ENCODE measurements around the gene CAPN13. TPM values are rescaled to one million over a fixed set of nuclear protein-coding genes. Genes with fewer than 3 reads are reported as not detected.

The CAPN13 gene
- polyA plus RNA-seq, 1 donor (not counting 4 experiments of a cell fraction or from before 2014, with no cell fraction given): not detected

GRCh38 chr2:30803281-30803680 lies 4.0 kb downstream of the CAPN13 start:
- H3K36me3 ChIP-seq (ENCODE audit: control insufficient read depth in 2 of 2, extremely low read depth in 1 of 2, insufficient read depth in 2 of 2, low read length in 2 of 2): no peaks in the 10 kb centered on the region
- H3K9me3 ChIP-seq (ENCODE audit: control insufficient read depth, low read depth, low read length): no peaks in the 10 kb centered on the region
- no peak overlapping the region for H3K9ac ChIP-seq (ENCODE audit: control insufficient read depth, extremely low read depth, insufficient read depth, low read length)
- FAIRE-seq (no peak), DNase-seq (ENCODE audit: low read depth, low spot score) (no peak)
- no peak overlapping the region for H3K4me2 ChIP-seq (ENCODE audit: control insufficient read depth, extremely low read depth, insufficient read depth, low read depth, low read length)
- H3K79me2 ChIP-seq (ENCODE audit: control insufficient read depth, insufficient read depth, low read length): no peaks in the 10 kb centered on the region
- no peak overlapping the region for H2AFZ ChIP-seq (ENCODE audit: control insufficient read depth, low read length)
- TF ChIP-seq EZH2 (IDR thresholded peaks at IDR 0.05; ENCODE audit: low read length) (no peak), CTCF (optimal IDR thresholded peaks at IDR 0.05 in 1 of 3, IDR thresholded peaks at IDR 0.05 in 1 of 3, conservative IDR thresholded peaks at IDR 0.05 in 1 of 3; ENCODE audit: extremely low read depth in 1 of 3, insufficient read depth in 2 of 3, low read length in 3 of 3) (no peak)
- H3K27me3 ChIP-seq (ENCODE audit: control insufficient read depth, extremely low read depth, insufficient read depth, low read length): no peaks in the 10 kb centered on the region
- H4K20me1 ChIP-seq (ENCODE audit: control insufficient read depth, extremely low read depth, insufficient read depth, low read length): no peaks in the 10 kb centered on the region
- H3K4me3 ChIP-seq (ENCODE audit: control insufficient read depth in 2 of 3, extremely low read depth in 1 of 3, insufficient read depth in 2 of 3, low read depth in 1 of 3, low read length in 3 of 3): no peak overlapping the region
- no peak overlapping the region for H3K27ac ChIP-seq (ENCODE audit: control insufficient read depth, insufficient read depth, low read length)
- dilution Hi-C loops (cut with MboI; ENCODE audit: extremely low pct_ligation_motif_present, low sequenced_read_pairs): no loop called here
- no peaks in the 10 kb centered on the region for H3K4me1 ChIP-seq (ENCODE audit: control insufficient read depth, extremely low read depth, insufficient read depth, low read length)
- H3K9me1 ChIP-seq (ENCODE audit: control insufficient read depth, extremely low read depth, insufficient read depth, low read length): no peaks in the 10 kb centered on the region

DNA sequence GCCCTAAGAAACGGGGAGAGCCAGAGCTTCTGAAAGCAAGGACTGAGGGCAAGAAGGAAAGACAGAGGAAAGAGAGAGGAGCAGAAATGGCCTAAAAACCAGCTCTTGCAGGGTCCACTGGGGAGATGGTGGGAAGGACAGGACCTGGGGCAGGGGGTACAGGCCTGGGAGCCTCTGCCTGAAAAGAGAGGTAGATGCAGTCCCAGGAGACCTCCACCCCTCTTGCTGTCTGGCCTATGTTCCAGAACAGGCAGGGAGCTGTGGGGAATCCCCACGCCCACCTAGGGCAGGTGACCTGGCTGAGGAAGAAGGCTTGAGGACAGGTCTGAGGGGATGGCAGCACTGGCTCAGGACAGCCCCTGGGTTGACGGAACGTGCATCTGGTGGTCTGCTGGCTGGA lies 4.6 kb downstream of the CAPN13 start:
- Histone ChIP-seq H3K9me3 (ENCODE audit: control insufficient read depth, low read depth, low read length) (no peaks in the 10 kb centered on the region), H2AFZ (ENCODE audit: control insufficient read depth, low read length) (no peak overlapping the region), H3K79me2 (ENCODE audit: control insufficient read depth, insufficient read depth, low read length) (no peaks in the 10 kb centered on the region), H3K4me3 (ENCODE audit: control insufficient read depth in 2 of 3, extremely low read depth in 1 of 3, insufficient read depth in 2 of 3, low read depth in 1 of 3, low read length in 3 of 3) (no peak overlapping the region), H3K27ac (ENCODE audit: control insufficient read depth, insufficient read depth, low read length) (no peak overlapping the region), H3K4me1 (ENCODE audit: control insufficient read depth, extremely low read depth, insufficient read depth, low read length) (no peaks in the 10 kb centered on the region), H3K27me3 (ENCODE audit: control insufficient read depth, extremely low read depth, insufficient read depth, low read length) (no peaks in the 10 kb centered on the region), H3K4me2 (ENCODE audit: control insufficient read depth, extremely low read depth, insufficient read depth, low read depth, low read length) (no peak overlapping the region), H3K36me3 (ENCODE audit: control insufficient read depth in 2 of 2, extremely low read depth in 1 of 2, insufficient read depth in 2 of 2, low read length in 2 of 2) (no peaks in the 10 kb centered on the region), H3K9ac (ENCODE audit: control insufficient read depth, extremely low read depth, insufficient read depth, low read length) (no peak overlapping the region), H3K9me1 (ENCODE audit: control insufficient read depth, extremely low read depth, insufficient read depth, low read length) (no peaks in the 10 kb centered on the region), H4K20me1 (ENCODE audit: control insufficient read depth, extremely low read depth, insufficient read depth, low read length) (no peaks in the 10 kb centered on the region)
- no peak for FAIRE-seq
- DNase-seq (ENCODE audit: low read depth, low spot score): no peak
- dilution Hi-C loops (cut with MboI; ENCODE audit: extremely low pct_ligation_motif_present, low sequenced_read_pairs): no loop called here
- no peak for TF ChIP-seq EZH2 (IDR thresholded peaks at IDR 0.05; ENCODE audit: low read length)
- no peak for TF ChIP-seq CTCF (optimal IDR thresholded peaks at IDR 0.05 in 1 of 3, IDR thresholded peaks at IDR 0.05 in 1 of 3, conservative IDR thresholded peaks at IDR 0.05 in 1 of 3; ENCODE audit: extremely low read depth in 1 of 3, insufficient read depth in 2 of 3, low read length in 3 of 3)

Data from keratinocyte (primary cell).